ENCODE results near the gene MIXL1.

DNA sequence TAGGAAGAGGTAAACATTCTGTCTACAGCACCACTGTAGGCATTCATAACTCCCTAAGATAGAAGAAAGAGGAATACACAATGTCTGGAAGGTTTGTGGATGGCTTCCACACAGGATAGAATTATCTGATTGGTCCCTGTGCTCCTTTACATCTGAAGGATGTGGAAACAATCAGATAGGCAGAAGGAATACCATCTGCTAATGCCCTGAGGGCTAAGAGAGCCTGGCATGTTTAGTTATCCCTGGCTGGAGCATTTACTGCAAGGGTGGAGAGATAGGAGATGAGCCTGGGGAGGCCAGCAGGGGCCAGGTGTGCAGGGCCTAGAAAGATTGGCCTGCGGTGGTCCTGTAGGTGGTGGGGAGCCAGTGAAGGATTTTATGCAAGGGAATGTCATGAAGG lies 28.3 kb upstream of the MIXL1 start:
- TF ChIP-seq, protein P1, sequence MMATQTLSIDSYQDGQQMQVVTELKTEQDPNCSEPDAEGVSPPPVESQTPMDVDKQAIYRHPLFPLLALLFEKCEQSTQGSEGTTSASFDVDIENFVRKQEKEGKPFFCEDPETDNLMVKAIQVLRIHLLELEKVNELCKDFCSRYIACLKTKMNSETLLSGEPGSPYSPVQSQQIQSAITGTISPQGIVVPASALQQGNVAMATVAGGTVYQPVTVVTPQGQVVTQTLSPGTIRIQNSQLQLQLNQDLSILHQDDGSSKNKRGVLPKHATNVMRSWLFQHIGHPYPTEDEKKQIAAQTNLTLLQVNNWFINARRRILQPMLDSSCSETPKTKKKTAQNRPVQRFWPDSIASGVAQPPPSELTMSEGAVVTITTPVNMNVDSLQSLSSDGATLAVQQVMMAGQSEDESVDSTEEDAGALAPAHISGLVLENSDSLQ (IDR thresholded peaks at IDR 0.05), result no peak
- no peak for TF ChIP-seq FOXA1 (IDR thresholded peaks at IDR 0.05)
- TF ChIP-seq SUZ12 (IDR thresholded peaks at IDR 0.05), result no peak
- no peak for TF ChIP-seq NFRKB (IDR thresholded peaks at IDR 0.05)
- no peak for TF ChIP-seq FOXM1 (IDR thresholded peaks at IDR 0.05; ENCODE audit: borderline replicate concordance)
- TF ChIP-seq FOXK2 (IDR thresholded peaks at IDR 0.05), result no peak
- no peak for TF ChIP-seq ZNF384 (IDR thresholded peaks at IDR 0.05)
- TF ChIP-seq CTBP1 (IDR thresholded peaks at IDR 0.05; ENCODE audit: borderline replicate concordance), result no peak
